GM12801 (cell line): ENCODE data around the gene PTPRJ.

Experiments used
- CTCF ChIP-seq: IDR thresholded peaks from one replicate; pipeline ENCODE4 v1.5.1; 2011; ENCODE audit warnings: control low read depth; ENCODE audit not compliant: insufficient read length; ENCODE audit errors: extremely low read depth

Gene PTPRJ

DNA sequence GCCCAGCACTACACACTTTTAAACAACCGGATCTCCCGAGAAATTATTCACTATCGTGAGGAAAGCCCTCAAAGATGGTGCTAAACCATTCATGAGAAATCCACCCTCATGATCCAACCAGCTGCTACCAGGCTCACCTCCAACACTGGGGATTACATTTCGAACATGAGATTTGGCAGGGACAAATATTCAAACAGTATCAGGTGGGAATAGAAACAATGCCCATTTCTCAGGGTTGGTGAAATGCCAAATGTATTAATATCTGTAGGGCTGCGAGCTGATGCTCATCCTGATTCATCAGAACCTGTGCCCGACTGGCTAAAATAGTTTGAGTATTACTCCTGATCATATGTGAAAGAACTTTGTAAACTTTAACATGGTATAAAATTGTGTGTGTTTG is 15.8 kb upstream of the PTPRJ start:
- no peak for TF ChIP-seq CTCF

GRCh38 chr11:47967577-47968525 is 12.5 kb upstream of the PTPRJ start:
- TF ChIP-seq CTCF = no peak

DNA sequence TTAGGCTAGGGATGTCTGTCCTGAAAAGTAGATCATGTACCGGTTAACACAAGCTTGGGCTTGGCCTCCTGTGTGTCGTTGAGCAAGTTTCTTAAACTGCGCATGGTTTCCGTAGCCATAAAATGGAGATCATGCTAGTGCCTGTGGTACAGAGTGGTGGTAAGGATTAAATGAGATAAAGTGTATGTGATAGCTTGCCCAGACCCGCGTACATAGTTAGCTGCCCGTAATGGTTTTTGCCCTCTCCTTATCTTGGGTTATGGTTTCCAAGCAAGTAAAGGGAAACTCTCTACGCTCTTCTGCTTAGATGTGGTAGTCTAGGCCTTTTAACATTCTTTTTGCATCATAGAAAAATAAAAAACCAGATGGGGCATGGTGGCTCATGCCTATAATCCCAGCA is 11.0 kb upstream of the PTPRJ start:
- TF ChIP-seq CTCF = no peak

GRCh38 chr11:47971501-47971900 is 8.9 kb upstream of the PTPRJ start:
- TF ChIP-seq CTCF = no peak

DNA sequence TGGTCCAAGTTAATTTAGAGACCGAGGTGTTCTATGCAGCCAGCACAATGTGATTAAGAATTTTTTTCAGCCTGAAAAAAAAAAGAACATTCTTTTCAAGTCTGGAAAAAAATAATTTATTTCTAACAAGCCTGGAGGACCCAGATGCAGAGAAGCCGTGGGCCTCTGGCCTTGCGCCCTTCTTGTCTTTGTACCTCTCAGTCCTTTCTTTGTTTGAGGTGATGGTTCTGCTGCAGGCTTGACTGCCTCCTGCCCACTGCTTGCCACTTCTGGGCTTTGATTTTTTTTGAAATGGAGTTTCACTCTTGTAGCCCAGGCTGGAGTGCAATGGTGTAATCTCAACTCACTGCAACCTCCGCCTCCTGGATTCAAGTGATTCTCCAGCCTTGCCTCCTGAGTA is 7.2 kb upstream of the PTPRJ start:
- no peak for TF ChIP-seq CTCF

- TF ChIP-seq CTCF = no peak
These were observed 3.4 kb upstream of the PTPRJ start for GRCh38 chr11:47976931-47977330.

DNA sequence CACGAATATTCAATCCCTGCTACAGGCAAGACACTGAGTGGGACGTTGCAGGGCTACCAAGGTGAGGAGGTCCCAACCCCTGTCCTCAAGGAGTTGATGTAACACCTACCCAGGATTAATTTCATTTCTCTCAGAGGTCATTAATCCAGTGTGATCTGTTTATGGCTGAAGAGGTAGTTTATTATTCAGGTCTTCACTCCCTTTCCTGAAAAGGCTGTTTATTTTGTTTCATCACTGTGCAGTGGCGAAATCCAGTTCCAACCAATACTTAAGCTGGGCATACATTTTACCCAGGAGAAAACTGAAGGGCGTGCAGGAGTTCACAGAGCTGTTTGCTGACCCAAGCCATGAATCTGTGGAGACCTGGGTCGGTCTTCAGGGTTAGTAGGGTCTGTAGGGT is 2.7 kb upstream of the PTPRJ start:
- no peak for TF ChIP-seq CTCF
